H1 (cell line): ENCODE measurements around the gene LSR. TPM values are rescaled to one million over a fixed set of nuclear protein-coding genes. Genes with fewer than 3 reads are reported as not detected.

ENCODE experiments used
- CTCF ChIA-PET: fragments of 300-600 bp; sonication (Branson Sonifier 250); formaldehyde crosslinking; loops from one replicate; lab custom pipeline; 2021; ENCODE audit not compliant: partially characterized antibody; lab: Charles Lee
- POLR2A ChIA-PET: fragments of 300-600 bp; sonication (Branson Sonifier 250); formaldehyde crosslinking; loops from one replicate; lab custom pipeline; 2021; ENCODE audit warnings: inconsistent platforms; ENCODE audit not compliant: partially characterized antibody; lab: Charles Lee
- DNase-seq, 2 experiments: peaks; one replicate each; pipeline versions ENCODE4 v3.0.0 to v3.0.0-alpha.2; 2010 to 2022; ENCODE audit warnings: low spot score in 2 of 2, low read depth in 1 of 2, mixed read lengths in 1 of 2
- FAIRE-seq: peaks from 2 replicates; lab custom pipeline; 2011; peaks lifted over from hg19 to GRCh38; lab: Jason Lieb, UNC
- H2AFZ ChIP-seq: 2 replicates; pipeline ENCODE4 v1.8.1; 2012; ENCODE audit warnings: low read length, inconsistent platforms
- H2AK5ac ChIP-seq: 2 replicates; pipeline ENCODE4 v1.6.1; 2013; ENCODE audit warnings: low read depth, low read length
- H2BK120ac ChIP-seq: replicated peaks from 2 replicates; pipeline ENCODE3; 2013; ENCODE audit warnings: low read depth, low read length, inconsistent platforms
- H2BK12ac ChIP-seq: 2 replicates; pipeline ENCODE4 v1.6.1; 2013; ENCODE audit warnings: low read depth, low read length
- H2BK15ac ChIP-seq: 2 replicates; pipeline ENCODE4 v1.6.1; 2013; ENCODE audit warnings: low read length
- H2BK20ac ChIP-seq: 2 replicates; pipeline ENCODE4 v1.6.1; 2013; ENCODE audit warnings: low read length
- H2BK5ac ChIP-seq: 2 replicates; pipeline ENCODE4 v1.6.1; 2013; ENCODE audit warnings: low read depth, low read length
- H3K14ac ChIP-seq: 2 replicates; pipeline ENCODE4 v1.6.1; 2013; ENCODE audit warnings: inconsistent platforms; ENCODE audit not compliant: insufficient read length
- H3K18ac ChIP-seq: 2 replicates; pipeline ENCODE4 v1.6.1; 2013; ENCODE audit warnings: low read length; ENCODE audit errors: extremely low read depth
- H3K23ac ChIP-seq: 2 replicates; pipeline ENCODE4 v1.6.1; 2013; ENCODE audit warnings: inconsistent platforms; ENCODE audit not compliant: insufficient read length
- H3K23me2 ChIP-seq: 2 replicates; pipeline ENCODE4 v1.6.1; 2013; ENCODE audit warnings: low read depth, low read length
- H3K27ac ChIP-seq: 2 replicates; pipeline ENCODE4 v1.6.1; 2011; ENCODE audit warnings: low read depth, low read length, inconsistent platforms
- H3K27me3 ChIP-seq, 4 experiments: replicated peaks in 1 of 4; 1 replicate in 1 of 4; 2 replicates in 3 of 4; pipeline versions ENCODE4 v1.6.1 to v1.8.1; 2011 to 2013; ENCODE audit warnings: low read length in 3 of 4, mild to moderate bottlenecking in 3 of 4, inconsistent platforms in 2 of 4, mixed read lengths in 2 of 4, moderate library complexity in 1 of 4; ENCODE audit not compliant: control insufficient read depth in 3 of 4, insufficient read depth in 3 of 4; ENCODE audit errors: extremely low read depth in 1 of 4
- H3K36me3 ChIP-seq, 4 experiments: 2 replicates each; pipeline versions ENCODE4 v1.6.1 to v1.8.1; 2011 to 2013; ENCODE audit warnings: mild to moderate bottlenecking in 4 of 4, low read length in 3 of 4, moderate library complexity in 2 of 4, control low read depth in 1 of 4, inconsistent platforms in 1 of 4; ENCODE audit not compliant: insufficient read depth in 4 of 4, control insufficient read depth in 2 of 4
- H3K4ac ChIP-seq: replicated peaks from 2 replicates; pipeline ENCODE3; 2013; ENCODE audit warnings: low read length, low read depth, mixed read lengths, inconsistent platforms; ENCODE audit not compliant: insufficient read length
- H3K4me1 ChIP-seq, 4 experiments: replicated peaks in 1 of 4; 1 replicate in 1 of 4; 2 replicates in 3 of 4; pipeline versions ENCODE4 v1.6.1 to v1.8.1; 2011 to 2013; ENCODE audit warnings: low read length in 3 of 4, inconsistent platforms in 2 of 4, mixed read lengths in 1 of 4; ENCODE audit not compliant: insufficient read depth in 4 of 4, control insufficient read depth in 3 of 4
- H3K4me2 ChIP-seq, 2 experiments: 2 replicates each; pipeline versions ENCODE4 v1.6.1 to v1.8.1; 2011 to 2013; ENCODE audit warnings: low read depth in 2 of 2, low read length in 2 of 2, control low read depth in 1 of 2, inconsistent platforms in 1 of 2, mild to moderate bottlenecking in 1 of 2; ENCODE audit not compliant: insufficient read depth in 1 of 2
- H3K4me3 ChIP-seq, 4 experiments: fragments of 200-600, 300-600 bp in 1 of 4; sonication (generic), shearing (Covaris generic), sonication (Bioruptor Twin) in 1 of 4; 2 replicates each; pipeline versions ENCODE4 v1.5.1 to v1.8.1; 2011 to 2016; ENCODE audit warnings: low read length in 4 of 4, low read depth in 3 of 4, control low read depth in 2 of 4, inconsistent platforms in 2 of 4, mild to moderate bottlenecking in 2 of 4, mixed read lengths in 1 of 4, moderate library complexity in 1 of 4; ENCODE audit not compliant: insufficient read depth in 2 of 4; ENCODE audit errors: extremely low read depth in 1 of 4
- H3K56ac ChIP-seq: replicated peaks from 2 replicates; pipeline ENCODE3; 2013; ENCODE audit warnings: low read depth, mild to moderate bottlenecking, mixed read lengths, low read length, inconsistent platforms; ENCODE audit not compliant: insufficient read length
- H3K79me1 ChIP-seq: 2 replicates; pipeline ENCODE4 v1.6.1; 2013; ENCODE audit warnings: low read depth, low read length, control low read depth
- H3K79me2 ChIP-seq, 2 experiments: 2 replicates each; pipeline versions ENCODE4 v1.6.1 to v1.8.1; 2012 to 2013; ENCODE audit warnings: low read length in 2 of 2, mild to moderate bottlenecking in 2 of 2, inconsistent platforms in 1 of 2; ENCODE audit not compliant: insufficient read depth in 2 of 2, control insufficient read depth in 1 of 2
- H3K9ac ChIP-seq, 4 experiments: replicated peaks in 1 of 4; 1 replicate in 1 of 4; 2 replicates in 3 of 4; pipeline versions ENCODE4 v1.6.1 to v1.8.1; 2011 to 2013; ENCODE audit warnings: low read depth in 3 of 4, low read length in 3 of 4, control low read depth in 2 of 4, mild to moderate bottlenecking in 2 of 4, moderate library complexity in 2 of 4, inconsistent platforms in 1 of 4; ENCODE audit errors: extremely low read depth in 1 of 4
- H3K9me3 ChIP-seq, 2 experiments: 2 replicates each; pipeline versions ENCODE4 v1.6.1 to v1.8.1; 2012 to 2013; ENCODE audit warnings: mild to moderate bottlenecking in 2 of 2, moderate library complexity in 2 of 2, control low read depth in 1 of 2, inconsistent platforms in 1 of 2, low read depth in 1 of 2, low read length in 1 of 2, mixed read lengths in 1 of 2; ENCODE audit not compliant: insufficient read depth in 2 of 2
- H4K20me1 ChIP-seq, 2 experiments: replicated peaks in 1 of 2; 2 replicates each; pipeline versions ENCODE3 to v1.8.1; 2011 to 2013; ENCODE audit warnings: inconsistent platforms in 2 of 2, low read length in 2 of 2, mild to moderate bottlenecking in 1 of 2; ENCODE audit not compliant: insufficient read depth in 2 of 2, control insufficient read depth in 1 of 2
- H4K5ac ChIP-seq: 2 replicates; pipeline ENCODE4 v1.6.1; 2013; ENCODE audit warnings: low read length, low read depth, mixed read lengths, inconsistent platforms; ENCODE audit not compliant: insufficient read length
- H4K8ac ChIP-seq: 2 replicates; pipeline ENCODE4 v1.8.0; 2013; ENCODE audit warnings: mild to moderate bottlenecking, moderate library complexity, low read length, inconsistent platforms; ENCODE audit not compliant: insufficient read depth; ENCODE audit errors: extremely low read depth
- H4K91ac ChIP-seq: replicated peaks from 2 replicates; pipeline ENCODE3; 2013; ENCODE audit warnings: low read length, mixed read lengths, inconsistent platforms; ENCODE audit not compliant: insufficient read length
- CBX5 ChIP-seq: fragments of 300-800, 300-1000 bp; sonication (generic); IDR thresholded peaks from 2 replicates; pipeline ENCODE4 v1.7.1; 2016; ENCODE audit warnings: antibody characterized with exemption, low read length, low read depth
- CHD1 ChIP-seq: IDR thresholded peaks from 2 replicates; pipeline ENCODE4 v1.6.1; 2012; ENCODE audit warnings: low read depth, low read length, improper control_type of control experiment
- CREB1 ChIP-seq: IDR thresholded peaks from 2 replicates; pipeline ENCODE4 v1.6.1; 2012; ENCODE audit warnings: inconsistent platforms
- CTBP2 ChIP-seq: IDR thresholded peaks from 2 replicates; pipeline ENCODE4 v1.7.0; 2011; ENCODE audit warnings: borderline replicate concordance, mild to moderate bottlenecking, moderate library complexity, mixed read lengths, low read length; ENCODE audit not compliant: insufficient read depth, insufficient read length
- EGR1 ChIP-seq: IDR thresholded peaks from 2 replicates; pipeline ENCODE4 v1.6.1; 2011; ENCODE audit warnings: low read depth, low read length, borderline replicate concordance
- GABPA ChIP-seq: IDR thresholded peaks from 2 replicates; pipeline ENCODE4 v1.6.1; 2011; ENCODE audit warnings: mild to moderate bottlenecking, low read length, moderate library complexity, borderline replicate concordance; ENCODE audit not compliant: insufficient read depth
- JUN ChIP-seq: IDR thresholded peaks from 2 replicates; pipeline ENCODE4 v1.6.1; 2011; ENCODE audit warnings: low read depth, mild to moderate bottlenecking, improper control_type of control experiment, low read length
- JUND ChIP-seq: IDR thresholded peaks from 2 replicates; pipeline ENCODE4 v1.6.1; 2011; ENCODE audit warnings: mild to moderate bottlenecking, improper control_type of control experiment, low read length
- KDM1A ChIP-seq: fragments of 200-600, 300-600 bp; sonication (generic); IDR thresholded peaks from 2 replicates; pipeline ENCODE4 v1.7.1; 2016; ENCODE audit warnings: mild to moderate bottlenecking, low read length, borderline replicate concordance
- KDM4A ChIP-seq: IDR thresholded peaks from one replicate; pipeline ENCODE4 v1.7.1; 2012; ENCODE audit warnings: low read depth, mild to moderate bottlenecking, moderate library complexity, low read length, inconsistent platforms; ENCODE audit not compliant: severe bottlenecking
- MAFK ChIP-seq: IDR thresholded peaks from 2 replicates; pipeline ENCODE4 v1.6.1; 2012; ENCODE audit warnings: low read depth, mild to moderate bottlenecking, improper control_type of control experiment, low read length
- SP4 ChIP-seq: IDR thresholded peaks from 2 replicates; pipeline ENCODE4 v1.6.1; 2012; ENCODE audit warnings: low read length, inconsistent platforms
- TAF1 ChIP-seq: IDR thresholded peaks from 2 replicates; pipeline ENCODE4 v1.6.1; 2011; ENCODE audit warnings: mild to moderate bottlenecking, low read depth, low read length
- YY1 ChIP-seq: IDR thresholded peaks from 2 replicates; pipeline ENCODE4 v1.6.1; 2011; ENCODE audit warnings: low read depth, mild to moderate bottlenecking, low read length
- ZNF274 ChIP-seq: IDR thresholded peaks from 2 replicates; pipeline ENCODE4 v1.7.0; 2012; ENCODE audit warnings: low read length, borderline replicate concordance; ENCODE audit errors: extremely low read depth
- WGBS, 2 experiments: shearing (Covaris generic) in 1 of 2; methylation state at CpG; one replicate each; pipeline versions ENCODE4 v1.1.6 to v1.1.7; 2013 to 2015; ENCODE audit warnings: low lambda C conversion rate in 2 of 2, mixed read lengths in 2 of 2, inconsistent platforms in 1 of 2, low coverage in 1 of 2, missing lambda C conversion rate in 1 of 2; ENCODE audit not compliant: insufficient replicate concordance in 2 of 2, insufficient coverage in 1 of 2, insufficient read length in 1 of 2; ENCODE audit errors: extremely low coverage in 1 of 2, missing lambda C conversion rate in 1 of 2; 5-methylcytosine and 5-hydroxymethylcytosine counted together
- polyA plus RNA-seq, 7 experiments: library from polyadenylated mRNA; depleted of rRNA in 3 of 7; stranded (reverse) in 5 of 7; unstranded in 2 of 7; fragments of >200 nt in 5 of 7; fragments of 200-250 nt in 2 of 7; gene quantifications; 1 replicate in 5 of 7; 2 replicates in 1 of 7; 4 replicates in 1 of 7; pipeline versions ENCODE4 v1.2.1 to v1.2.3, GENCODE V29; 2011 to 2013; ENCODE audit warnings: missing spikeins in 2 of 7, mixed read lengths in 2 of 7
- total RNA-seq: library from RNA; stranded (reverse); fragmentation: NEBNext Ultra II Directional; extraction: Animal tissue kit (Norgen Biotek cat#: 25700); gene quantifications from 2 replicates; pipeline ENCODE4 v1.2.1, GENCODE V29; 2021

LSR gene
- total and polyA plus RNA-seq, 2 of the 8 experiments (the other 6 are each of a cell fraction or from before 2014, with no cell fraction given), result 159 to 186 TPM

- no peak overlapping the region for H2BK120ac ChIP-seq
- H3K79me1 ChIP-seq, result no peaks in the 10 kb centered on the region
- no peak overlapping the region for H3K56ac ChIP-seq
- H4K8ac ChIP-seq, result 0 out of 2 replicates have a peak overlapping the region, but pooled peaks have one; percentile 18
- H3K4me1 ChIP-seq, result peaks cover 0 to 2% (median 0%) of the 10 kb centered on the region in 4 experiments; a peak in 1 of 7 replicates
- DNase-seq, result no peak
- no peak overlapping the region for H3K14ac ChIP-seq
- H2AK5ac ChIP-seq, result no peak overlapping the region
- H4K91ac ChIP-seq, result no peak overlapping the region
- CTCF ChIA-PET, result interaction anchor here (0.6 to 1.7 kb wide), 7 partner anchors 11 to 72 kb away, joined by 3 to 8 read pairs (median 4); partner anchors contain the start of gene FFAR1
- no peak overlapping the region for H3K18ac ChIP-seq
- no peak overlapping the region for H3K4me2 ChIP-seq
- no peaks in the 10 kb centered on the region for H3K9me3 ChIP-seq
- H2BK15ac ChIP-seq, result no peak overlapping the region
- H3K4ac ChIP-seq, result no peak overlapping the region
- no peaks in the 10 kb centered on the region for H3K79me2 ChIP-seq
- no peak for FAIRE-seq
- H3K27ac ChIP-seq, result no peak overlapping the region
- no peaks in the 10 kb centered on the region for H3K27me3 ChIP-seq
- H3K23me2 ChIP-seq, result no peaks in the 10 kb centered on the region
- WGBS, 2 experiments, result 85% methylated on average over 10 of the region's 10 CpGs; no CpG with 5 or more reads in 1 of the 2 experiments
- no peak overlapping the region for H2BK20ac ChIP-seq
- H3K23ac ChIP-seq, result no peak overlapping the region
- no peaks in the 10 kb centered on the region for H4K20me1 ChIP-seq
- no peak overlapping the region for H2BK12ac ChIP-seq
- no peaks in the 10 kb centered on the region for H3K36me3 ChIP-seq
- H4K5ac ChIP-seq, result no peak overlapping the region
- no peak overlapping the region for H3K4me3 ChIP-seq
- no peak overlapping the region for H2AFZ ChIP-seq
- H2BK5ac ChIP-seq, result no peak overlapping the region
- H3K9ac ChIP-seq, result no peak overlapping the region
- POLR2A ChIA-PET, result no interaction called here
- TF ChIP-seq EGR1 (no peak), MAFK (no peak), CREB1 (no peak), ZNF274 (no peak), JUN (no peak), TAF1 (no peak), JUND (no peak), SP4 (no peak), CHD1 (no peak), KDM4A (no peak), KDM1A (no peak), CBX5 (no peak), GABPA (no peak), YY1 (no peak), CTBP2 (no peak)
Observed at GRCh38 chr19:35307931-35308330, 59.1 kb downstream of the LSR start.
